Osteoblast (primary cell): Measurements from ENCODE around the gene OR2Y1. TPM values are rescaled to one million over a fixed set of nuclear protein-coding genes. Genes with fewer than 3 reads are reported as not detected.

Experiments
- DNase-seq: peaks from one replicate; pipeline ENCODE4 v3.0.0; 2011; ENCODE audit warnings: low spot score, mixed read lengths; ENCODE audit not compliant: insufficient read length; ENCODE audit errors: missing footprints
- H2AFZ ChIP-seq: 2 replicates; pipeline ENCODE4 v1.6.0; 2011; ENCODE audit warnings: mild to moderate bottlenecking, low read length
- H3K27ac ChIP-seq: 2 replicates; pipeline ENCODE4 v1.5.1; 2011; ENCODE audit warnings: mild to moderate bottlenecking, low read depth, low read length, moderate library complexity
- H3K27me3 ChIP-seq: 2 replicates; pipeline ENCODE4 v1.6.0; 2012; ENCODE audit warnings: mild to moderate bottlenecking, control low read depth, inconsistent platforms, low read length, moderate library complexity; ENCODE audit not compliant: insufficient read depth
- H3K36me3 ChIP-seq: 2 replicates; pipeline ENCODE4 v1.5.1; 2011; ENCODE audit warnings: mild to moderate bottlenecking, low read length, control low read depth, moderate library complexity; ENCODE audit not compliant: insufficient read depth
- H3K4me1 ChIP-seq: 2 replicates; pipeline ENCODE4 v1.5.1; 2011; ENCODE audit warnings: mild to moderate bottlenecking, low read length, control low read depth, moderate library complexity; ENCODE audit not compliant: insufficient read depth
- H3K4me2 ChIP-seq: 2 replicates; pipeline ENCODE4 v1.6.0; 2011; ENCODE audit warnings: mild to moderate bottlenecking, low read length; ENCODE audit not compliant: insufficient read depth
- H3K4me3 ChIP-seq: fragments of 200-600 bp; sonication (generic); 3 replicates; pipeline ENCODE4 v1.5.1; 2012; ENCODE audit warnings: mild to moderate bottlenecking, low read length, inconsistent platforms; ENCODE audit not compliant: insufficient read depth
- H3K79me2 ChIP-seq: 2 replicates; pipeline ENCODE4 v1.6.0; 2012; ENCODE audit warnings: mild to moderate bottlenecking, low read length, control low read depth, inconsistent platforms; ENCODE audit not compliant: insufficient read depth
- H3K9me3 ChIP-seq: 2 replicates; pipeline ENCODE4 v1.5.1; 2011; ENCODE audit warnings: low read depth, low read length, control low read depth
- H4K20me1 ChIP-seq: 2 replicates; pipeline ENCODE4 v1.6.0; 2012; ENCODE audit warnings: mild to moderate bottlenecking, low read length, control low read depth; ENCODE audit not compliant: insufficient read depth
- total RNA-seq: library from RNA; depleted of rRNA; stranded (reverse); fragments of >200 nt; gene quantifications from 2 replicates; pipeline ENCODE4 v1.2.3, GENCODE V29; 2012
- TF ChIP-seq, protein P1 (sequence below): IDR thresholded peaks from 2 replicates; pipeline ENCODE4 v1.5.1; 2011; ENCODE audit warnings: mild to moderate bottlenecking, low read depth, low read length, moderate library complexity; ENCODE audit errors: extremely low read depth

The OR2Y1 gene
- total RNA-seq, 1 donor, result not detected

DNA sequence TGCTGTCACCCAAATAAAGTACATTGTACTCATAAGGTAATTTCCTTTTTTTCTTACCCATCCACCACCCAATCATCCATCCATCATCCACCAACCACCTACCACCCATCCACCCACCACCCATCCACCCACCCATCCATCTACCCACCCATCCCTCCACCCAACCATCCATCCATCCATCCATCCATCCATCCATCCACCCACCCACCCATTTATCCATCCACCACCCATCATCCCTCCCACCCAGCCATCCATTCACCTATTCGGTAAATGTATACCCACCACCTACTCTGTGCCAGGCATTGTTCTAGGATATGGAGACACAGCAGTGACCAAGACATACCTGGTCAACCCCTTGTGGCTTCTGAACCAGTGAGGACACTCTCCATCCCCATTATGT, 37.6 kb upstream of the OR2Y1 start:
- Histone ChIP-seq H3K4me1 (no peaks in the 10 kb centered on the region), H4K20me1 (no peaks in the 10 kb centered on the region), H3K36me3 (no peaks in the 10 kb centered on the region), H3K4me2 (no peak overlapping the region), H3K27me3 (no peaks in the 10 kb centered on the region), H3K79me2 (no peaks in the 10 kb centered on the region), H3K9me3 (no peaks in the 10 kb centered on the region), H2AFZ (no peak overlapping the region), H3K4me3 (no peak overlapping the region), H3K27ac (no peak overlapping the region)
- no peak for DNase-seq
- TF ChIP-seq, protein P1, sequence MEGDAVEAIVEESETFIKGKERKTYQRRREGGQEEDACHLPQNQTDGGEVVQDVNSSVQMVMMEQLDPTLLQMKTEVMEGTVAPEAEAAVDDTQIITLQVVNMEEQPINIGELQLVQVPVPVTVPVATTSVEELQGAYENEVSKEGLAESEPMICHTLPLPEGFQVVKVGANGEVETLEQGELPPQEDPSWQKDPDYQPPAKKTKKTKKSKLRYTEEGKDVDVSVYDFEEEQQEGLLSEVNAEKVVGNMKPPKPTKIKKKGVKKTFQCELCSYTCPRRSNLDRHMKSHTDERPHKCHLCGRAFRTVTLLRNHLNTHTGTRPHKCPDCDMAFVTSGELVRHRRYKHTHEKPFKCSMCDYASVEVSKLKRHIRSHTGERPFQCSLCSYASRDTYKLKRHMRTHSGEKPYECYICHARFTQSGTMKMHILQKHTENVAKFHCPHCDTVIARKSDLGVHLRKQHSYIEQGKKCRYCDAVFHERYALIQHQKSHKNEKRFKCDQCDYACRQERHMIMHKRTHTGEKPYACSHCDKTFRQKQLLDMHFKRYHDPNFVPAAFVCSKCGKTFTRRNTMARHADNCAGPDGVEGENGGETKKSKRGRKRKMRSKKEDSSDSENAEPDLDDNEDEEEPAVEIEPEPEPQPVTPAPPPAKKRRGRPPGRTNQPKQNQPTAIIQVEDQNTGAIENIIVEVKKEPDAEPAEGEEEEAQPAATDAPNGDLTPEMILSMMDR, result no peak

- H3K4me1 ChIP-seq, result no peaks in the 10 kb centered on the region
- no peak overlapping the region for H3K4me2 ChIP-seq
- no peaks in the 10 kb centered on the region for H3K36me3 ChIP-seq
- TF ChIP-seq, protein P1, result no peak
- no peaks in the 10 kb centered on the region for H3K9me3 ChIP-seq
- H4K20me1 ChIP-seq, result no peaks in the 10 kb centered on the region
- H2AFZ ChIP-seq, result no peak overlapping the region
- H3K4me3 ChIP-seq, result no peak overlapping the region
- no peaks in the 10 kb centered on the region for H3K79me2 ChIP-seq
- DNase-seq, result no peak
- no peak overlapping the region for H3K27ac ChIP-seq
- no peaks in the 10 kb centered on the region for H3K27me3 ChIP-seq
These were observed 36.5 kb upstream of the OR2Y1 start for GRCh38 chr5:180776376-180776775.

GRCh38 chr5:180775624-180776023, 35.8 kb upstream of the OR2Y1 start:
- Histone ChIP-seq H3K9me3 (no peaks in the 10 kb centered on the region), H3K79me2 (no peaks in the 10 kb centered on the region), H3K27me3 (no peaks in the 10 kb centered on the region), H3K4me3 (no peak overlapping the region), H2AFZ (no peak overlapping the region), H3K4me1 (no peaks in the 10 kb centered on the region), H4K20me1 (no peaks in the 10 kb centered on the region), H3K27ac (no peak overlapping the region), H3K36me3 (no peaks in the 10 kb centered on the region), H3K4me2 (no peak overlapping the region)
- no peak for DNase-seq
- TF ChIP-seq, protein P1, result no peak

DNA sequence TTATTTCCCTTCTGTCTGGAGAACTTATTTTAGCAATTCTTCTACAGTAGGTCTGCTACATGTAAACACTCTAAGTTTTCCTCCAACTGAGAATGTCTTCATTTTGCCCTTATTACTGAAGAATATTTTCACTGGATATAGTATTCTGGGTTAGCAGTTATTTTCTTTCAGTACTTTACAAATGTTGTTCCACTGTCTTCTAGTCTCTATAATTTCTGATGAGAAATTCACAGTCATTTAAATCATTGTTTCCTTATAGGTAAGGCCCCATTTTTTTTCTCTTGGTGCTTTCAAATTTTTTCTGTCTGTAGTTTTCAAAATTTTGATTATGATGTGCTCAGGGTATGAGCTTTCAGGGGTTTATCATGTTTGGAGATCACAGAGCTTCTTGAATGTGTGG, 32.0 kb upstream of the OR2Y1 start:
- Histone ChIP-seq H3K27me3 (no peaks in the 10 kb centered on the region), H3K4me3 (no peak overlapping the region), H3K9me3 (no peaks in the 10 kb centered on the region), H3K4me1 (no peaks in the 10 kb centered on the region), H3K36me3 (no peaks in the 10 kb centered on the region), H4K20me1 (no peaks in the 10 kb centered on the region), H3K27ac (no peak overlapping the region), H2AFZ (no peak overlapping the region), H3K79me2 (no peaks in the 10 kb centered on the region), H3K4me2 (no peak overlapping the region)
- TF ChIP-seq, protein P1, result no peak
- DNase-seq, result no peak
